Activated CD8-positive, alpha-beta T cell treated with anti-CD3 and anti-CD28 coated beads, Interleukin-2, amount 10 ng/mL, durations not matched to agents 7 days and 5 days (primary cell): Measurements from ENCODE around the gene GPR176. TPM values are rescaled to one million over a fixed set of nuclear protein-coding genes. Genes with fewer than 3 reads are reported as not detected.

Source experiments
- ATAC-seq: fragments of 150-1000 bp; cut with Tn5 transposase; one replicate; pipeline ENCODE4 v1.10.0; 2021; ENCODE audit warnings: moderate library complexity
- CTCF ChIA-PET: fragments of 350-600 bp; sonication (Branson Sonifier 250); formaldehyde crosslinking; loops from one replicate; lab custom pipeline; 2021; ENCODE audit warnings: antibody characterized with exemption; lab: Charles Lee
- POLR2A ChIA-PET: fragments of 350-600 bp; sonication (Branson Sonifier 250); formaldehyde crosslinking; loops from one replicate; lab custom pipeline; 2021; ENCODE audit warnings: antibody characterized with exemption; lab: Charles Lee
- DNase-seq: peaks from one replicate; pipeline ENCODE4 v3.0.0-alpha.2; 2020
- H3K27ac Mint-ChIP-seq: one replicate; pipeline ENCODE4 v1.8.0; 2021; ENCODE audit warnings: mild to moderate bottlenecking, mixed read lengths
- H3K27me3 Mint-ChIP-seq: one replicate; pipeline ENCODE4 v1.8.0; 2021; ENCODE audit warnings: low read depth, mixed read lengths
- H3K36me3 Mint-ChIP-seq: one replicate; pipeline ENCODE4 v1.8.0; 2021; ENCODE audit warnings: low read depth, mixed read lengths
- H3K4me1 Mint-ChIP-seq: one replicate; pipeline ENCODE4 v1.8.0; 2021; ENCODE audit warnings: low read depth, mixed read lengths
- H3K4me3 Mint-ChIP-seq: one replicate; pipeline ENCODE4 v1.8.0; 2021; ENCODE audit warnings: mild to moderate bottlenecking, mixed read lengths
- H3K9me3 Mint-ChIP-seq: one replicate; pipeline ENCODE4 v1.8.0; 2022; ENCODE audit warnings: mixed read lengths; ENCODE audit not compliant: insufficient read depth
- total RNA-seq, 2 experiments: library from RNA; stranded (reverse); gene quantifications; one replicate each; pipeline ENCODE4 v1.2.3, GENCODE V29; 2021

GPR176 gene
- total RNA-seq, 2 experiments from 2014 or later: not detected

DNA sequence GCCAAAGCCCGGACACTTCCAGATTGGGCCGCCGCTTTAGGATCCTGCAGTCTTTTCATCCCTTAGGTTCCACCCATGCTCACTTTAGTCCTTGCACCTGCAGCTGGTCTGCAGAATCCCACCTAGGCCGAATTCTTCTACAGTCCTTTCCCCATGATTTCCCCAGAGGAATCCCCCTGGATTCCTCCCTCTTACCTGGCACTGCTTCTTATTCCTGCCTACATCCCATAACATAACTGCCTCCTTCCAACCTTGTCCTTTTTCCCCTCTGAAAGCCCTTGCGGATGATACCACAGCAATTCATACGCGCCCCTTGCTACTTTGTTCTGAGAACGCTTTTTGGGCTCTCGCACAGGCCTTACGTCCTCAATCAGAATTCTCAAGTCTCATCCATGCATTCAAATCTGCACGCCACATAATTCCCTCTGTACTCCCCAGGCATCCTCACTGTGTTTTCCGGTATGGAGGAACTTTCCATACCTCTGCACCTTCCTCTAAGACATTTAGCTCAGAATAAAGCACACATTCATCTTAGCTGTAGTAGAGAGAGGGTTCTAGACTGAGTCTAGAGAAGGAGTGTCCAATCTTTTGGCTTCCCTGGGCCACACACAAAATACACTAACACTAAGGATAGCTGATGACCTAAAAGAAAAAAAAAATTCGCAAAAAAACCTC is 14.5 kb upstream of the GPR176 start:
- ATAC-seq: peak; percentile 6
- no peak for DNase-seq
- CTCF ChIA-PET: interaction anchor here (0.8 to 1.6 kb wide), 4 partner anchors 13 to 345 kb away, joined by 3 to 7 read pairs (median 3); no protein-coding TSS in a partner anchor
- H3K9me3 Mint-ChIP-seq: no peaks in the 10 kb centered on the region
- peak overlapping the region; percentile 85 for H3K4me3 Mint-ChIP-seq
- POLR2A ChIA-PET: interaction anchor here (0.6 to 0.7 kb wide), 3 partner anchors 13 to 403 kb away, joined by 3 read pairs; no protein-coding TSS in a partner anchor
- H3K4me1 Mint-ChIP-seq: peaks cover 40% of the 10 kb centered on the region
- peak overlapping the region; percentile 88 for H3K27ac Mint-ChIP-seq
- peaks cover 21% of the 10 kb centered on the region for H3K36me3 Mint-ChIP-seq
- peaks cover 8% of the 10 kb centered on the region for H3K27me3 Mint-ChIP-seq

DNA sequence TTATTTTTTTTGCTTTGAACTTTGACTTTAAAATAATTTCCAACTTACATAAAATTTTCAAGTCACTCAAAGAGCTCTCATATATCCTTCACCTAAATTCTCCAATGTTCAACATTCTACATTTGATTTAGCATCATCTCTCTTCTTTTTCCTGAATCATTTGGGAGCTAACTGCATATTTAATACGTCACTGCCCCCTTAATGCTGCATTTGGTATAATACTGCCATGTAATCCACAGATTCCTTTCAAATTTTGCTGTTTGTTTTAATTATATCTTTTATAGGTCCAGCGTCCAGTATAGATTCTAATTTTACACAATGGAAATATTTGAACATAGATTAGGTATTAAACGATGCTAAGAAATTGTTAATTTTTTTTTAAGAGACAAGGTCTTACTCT is 11.5 kb upstream of the GPR176 start:
- CTCF ChIA-PET: interaction anchor here (1.2 kb wide), 1 partner anchor 144 kb away, joined by 3 read pairs; no protein-coding TSS in a partner anchor
- peaks cover 28% of the 10 kb centered on the region for H3K4me1 Mint-ChIP-seq
- H3K9me3 Mint-ChIP-seq: no peaks in the 10 kb centered on the region
- POLR2A ChIA-PET: no interaction called here
- peaks cover 12% of the 10 kb centered on the region for H3K27me3 Mint-ChIP-seq
- H3K27ac Mint-ChIP-seq: no peak overlapping the region
- DNase-seq (no peak), ATAC-seq (no peak)
- H3K36me3 Mint-ChIP-seq: peaks cover 9% of the 10 kb centered on the region
- H3K4me3 Mint-ChIP-seq: no peak overlapping the region

- Mint-ChIP-seq H3K36me3 (peaks cover under 1% of the 10 kb centered on the region), H3K27ac (no peak overlapping the region), H3K9me3 (no peaks in the 10 kb centered on the region), H3K4me1 (peaks cover 6% of the 10 kb centered on the region), H3K27me3 (peaks cover 8% of the 10 kb centered on the region), H3K4me3 (no peak overlapping the region)
- CTCF ChIA-PET: interaction anchor here (1.4 kb wide), 1 partner anchor 348 kb away, joined by 6 read pairs; no protein-coding TSS in a partner anchor
- POLR2A ChIA-PET: interaction anchor here (0.6 kb wide), 1 partner anchor 368 kb away, joined by 3 read pairs; no protein-coding TSS in a partner anchor
- ATAC-seq (no peak), DNase-seq (no peak)
Observed at GRCh38 chr15:39926526-39926925, 6.5 kb upstream of the GPR176 start.

DNA sequence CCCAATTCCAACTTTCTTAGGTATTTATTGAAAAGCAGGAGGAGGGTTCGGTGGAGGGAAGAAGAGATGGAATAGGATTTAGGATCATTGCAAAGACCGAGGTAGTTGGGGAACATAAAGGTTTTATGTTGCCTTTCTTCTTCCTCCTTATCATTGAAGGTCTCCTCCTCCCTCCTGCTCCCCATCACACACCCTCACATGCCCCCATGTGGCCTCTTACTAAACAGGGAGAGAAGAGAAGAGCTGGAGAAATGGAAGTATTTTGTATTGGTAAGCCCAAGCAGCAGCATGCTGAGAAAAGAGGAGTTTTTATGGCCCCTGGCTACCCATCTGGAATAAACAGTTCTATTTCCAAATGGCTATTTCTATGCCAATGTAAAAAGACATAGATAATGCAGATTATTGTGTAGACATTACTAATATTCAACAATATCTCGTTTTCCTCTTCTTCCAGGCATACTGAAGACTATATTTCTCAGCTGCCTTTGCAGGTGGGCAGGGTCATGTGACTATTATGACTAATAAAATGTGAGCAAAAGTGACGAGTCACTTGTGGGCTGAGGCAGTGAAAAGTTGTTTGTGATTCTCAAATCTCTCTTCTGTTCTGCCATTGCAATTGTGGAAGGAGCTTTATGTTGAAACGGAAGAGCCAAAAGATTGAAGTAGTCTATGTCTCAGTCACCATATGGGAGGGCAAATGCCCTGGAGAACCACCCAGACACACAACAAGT is 5.2 kb upstream of the GPR176 start:
- ATAC-seq (no peak), DNase-seq (no peak)
- H3K27ac Mint-ChIP-seq: no peak overlapping the region
- H3K4me1 Mint-ChIP-seq: peaks cover 13% of the 10 kb centered on the region
- POLR2A ChIA-PET: no interaction called here
- CTCF ChIA-PET: interaction anchor here (0.7 to 1.4 kb wide), 3 partner anchors 86 to 349 kb away, joined by 3 to 6 read pairs (median 3); no protein-coding TSS in a partner anchor
- peaks cover 3% of the 10 kb centered on the region for H3K9me3 Mint-ChIP-seq
- peaks cover 7% of the 10 kb centered on the region for H3K27me3 Mint-ChIP-seq
- peaks cover 7% of the 10 kb centered on the region for H3K36me3 Mint-ChIP-seq
- H3K4me3 Mint-ChIP-seq: no peak overlapping the region

DNA sequence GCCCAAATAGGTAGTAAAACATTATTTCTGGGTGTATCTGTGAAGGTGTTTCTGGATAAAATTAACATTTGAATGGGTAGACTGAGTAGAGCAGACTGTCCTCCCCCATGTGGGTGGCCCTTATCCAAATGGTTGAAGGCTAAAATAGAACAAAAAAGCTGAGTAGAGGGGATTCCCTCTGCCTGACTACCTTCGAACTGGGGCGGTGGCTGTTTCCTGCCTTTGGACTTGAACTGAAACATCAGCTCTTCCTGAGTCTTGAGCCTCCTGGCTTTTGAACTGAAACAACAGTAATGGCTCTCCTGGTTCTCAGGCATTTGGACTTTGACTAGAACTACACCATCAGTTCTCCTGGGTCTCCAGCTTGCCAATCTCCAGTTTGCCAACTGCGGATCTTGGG is 4.4 kb upstream of the GPR176 start:
- ChIA-PET CTCF (no interaction called here), POLR2A (no interaction called here)
- Mint-ChIP-seq H3K4me3 (no peak overlapping the region), H3K36me3 (peaks cover 7% of the 10 kb centered on the region), H3K27me3 (peaks cover 8% of the 10 kb centered on the region), H3K27ac (no peak overlapping the region), H3K4me1 (peaks cover 15% of the 10 kb centered on the region), H3K9me3 (peaks cover 3% of the 10 kb centered on the region)
- DNase-seq (no peak), ATAC-seq (no peak)

- CTCF ChIA-PET: interaction anchor here (1.2 to 1.5 kb wide), 2 partner anchors 10 kb away, joined by 3 read pairs; no protein-coding TSS in a partner anchor
- H3K36me3 Mint-ChIP-seq: peaks cover 9% of the 10 kb centered on the region
Observed at GRCh38 chr15:39922462-39923092, 2.5 kb upstream of the GPR176 start.

DNA sequence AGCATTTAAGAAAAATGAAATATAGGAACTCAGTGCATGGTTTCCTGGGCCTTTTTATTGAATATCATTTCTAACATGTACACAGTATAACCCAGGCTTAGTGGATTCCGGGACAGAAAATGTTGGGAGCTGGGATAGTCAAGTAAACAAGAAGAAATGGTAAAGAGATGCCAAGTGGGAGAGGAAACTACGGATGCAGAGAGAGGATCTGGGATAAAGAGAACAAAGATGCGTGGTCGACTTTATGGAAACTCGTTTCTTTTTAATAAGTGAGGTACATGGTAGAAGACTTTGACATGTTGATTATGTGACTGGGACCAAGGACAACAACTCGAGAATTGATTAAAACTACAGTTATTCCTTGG is 1.2 kb upstream of the GPR176 start:
- peaks cover 3% of the 10 kb centered on the region for H3K9me3 Mint-ChIP-seq
- CTCF ChIA-PET: interaction anchor here (1.2 kb wide), 1 partner anchor 8 kb away, joined by 3 read pairs; no protein-coding TSS in a partner anchor

More at GRCh38 chr15:39922462-39923092, 2.5 kb upstream of the GPR176 start:
- H3K9me3 Mint-ChIP-seq: peaks cover 3% of the 10 kb centered on the region
- peaks cover 17% of the 10 kb centered on the region for H3K27me3 Mint-ChIP-seq
- ATAC-seq: no peak
- POLR2A ChIA-PET: interaction anchor here (0.6 kb wide), 1 partner anchor 647 kb away, joined by 5 read pairs; no protein-coding TSS in a partner anchor
- peaks cover 16% of the 10 kb centered on the region for H3K4me1 Mint-ChIP-seq
- no peak for DNase-seq
- H3K4me3 Mint-ChIP-seq: no peak overlapping the region
- no peak overlapping the region for H3K27ac Mint-ChIP-seq

GRCh38 chr15:39920510-39921273 is 626 bp upstream of the GPR176 start:
- peak overlapping the region; percentile 79 for H3K4me3 Mint-ChIP-seq
- ChIA-PET CTCF (no interaction called here), POLR2A (no interaction called here)
- peak; percentile 97 for ATAC-seq
- H3K4me1 Mint-ChIP-seq: peaks cover 16% of the 10 kb centered on the region
- H3K27me3 Mint-ChIP-seq: peaks cover 27% of the 10 kb centered on the region
- no peak overlapping the region for H3K27ac Mint-ChIP-seq
- H3K9me3 Mint-ChIP-seq: peaks cover 3% of the 10 kb centered on the region
- H3K36me3 Mint-ChIP-seq: peaks cover 9% of the 10 kb centered on the region
- peak; percentile 75 for DNase-seq

More for the DNA sequence above, 1.2 kb upstream of the GPR176 start:
- DNase-seq: no peak
- Mint-ChIP-seq H3K36me3 (peaks cover 9% of the 10 kb centered on the region), H3K4me3 (peak overlapping the region; percentile 79), H3K4me1 (peaks cover 16% of the 10 kb centered on the region), H3K27ac (no peak overlapping the region), H3K27me3 (peaks cover 26% of the 10 kb centered on the region)
- POLR2A ChIA-PET: no interaction called here
- ATAC-seq: no peak

DNA sequence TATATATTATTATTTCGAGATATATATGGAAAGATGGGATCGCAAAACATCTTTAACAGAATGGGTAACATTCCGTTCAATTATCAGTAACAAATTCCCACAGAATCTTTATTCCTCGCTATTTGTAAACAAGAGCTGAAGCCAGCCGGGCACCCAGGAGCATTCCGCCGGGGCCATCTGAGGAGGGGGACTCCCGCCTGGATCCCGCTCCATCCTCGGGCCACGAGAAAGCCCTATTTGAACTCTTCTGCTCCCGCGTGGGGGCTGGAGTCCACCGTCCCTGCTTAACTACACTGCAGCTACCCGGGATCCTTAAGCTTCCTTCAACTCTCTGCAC is 687 bp downstream of the GPR176 start:
- ATAC-seq (no peak), DNase-seq (no peak)
- CTCF ChIA-PET: no interaction called here
- peaks cover 9% of the 10 kb centered on the region for H3K36me3 Mint-ChIP-seq
- peaks cover 3% of the 10 kb centered on the region for H3K9me3 Mint-ChIP-seq
- peaks cover 32% of the 10 kb centered on the region for H3K27me3 Mint-ChIP-seq
- peak overlapping the region; percentile 48 for H3K4me3 Mint-ChIP-seq
- POLR2A ChIA-PET: no interaction called here
- peaks cover 14% of the 10 kb centered on the region for H3K4me1 Mint-ChIP-seq
- no peak overlapping the region for H3K27ac Mint-ChIP-seq

DNA sequence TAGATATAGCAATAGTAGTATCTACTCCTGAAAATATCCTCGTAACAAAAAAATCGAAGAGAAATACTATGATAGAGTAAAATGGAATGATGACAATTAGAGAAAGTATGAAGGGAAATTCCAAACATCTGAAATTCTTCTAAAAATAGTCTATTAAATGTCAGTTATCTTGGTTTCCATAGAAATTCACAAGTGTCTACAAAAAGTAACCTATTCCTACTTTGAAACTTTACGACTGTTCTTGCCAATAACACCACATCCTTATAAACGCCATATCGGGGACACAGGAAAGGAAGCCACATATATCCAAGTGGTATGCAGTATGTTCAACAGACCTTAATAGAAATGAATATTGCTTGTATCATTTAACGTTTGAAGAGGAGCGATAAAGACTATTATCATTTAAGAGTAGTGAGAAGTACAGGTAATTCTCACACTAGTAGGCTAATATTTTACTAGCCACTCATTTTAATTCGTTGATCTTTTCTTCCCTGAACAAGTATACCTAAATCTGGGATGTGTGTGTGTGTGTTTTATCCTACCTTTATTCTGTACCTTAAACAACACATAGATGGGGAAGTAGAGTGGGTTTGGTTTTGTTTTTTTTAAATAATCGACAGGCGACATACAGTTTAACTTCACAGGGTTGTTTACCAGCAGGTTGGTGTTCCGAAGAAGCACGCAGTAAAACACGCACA is 1.2 kb downstream of the GPR176 start:
- DNase-seq: no peak
- Mint-ChIP-seq H3K4me1 (peaks cover 11% of the 10 kb centered on the region), H3K27me3 (peaks cover 32% of the 10 kb centered on the region), H3K27ac (no peak overlapping the region), H3K9me3 (peaks cover 3% of the 10 kb centered on the region), H3K36me3 (peaks cover 9% of the 10 kb centered on the region), H3K4me3 (no peak overlapping the region)
- ChIA-PET CTCF (no interaction called here), POLR2A (no interaction called here)
- no peak for ATAC-seq
